ENCODE measurements around the gene GALNT8. TPM values are rescaled to one million over a fixed set of nuclear protein-coding genes. Genes with fewer than 3 reads are reported as not detected.

The GALNT8 gene
- total RNA-seq, 6 experiments from 2014 or later, result not detected

DNA sequence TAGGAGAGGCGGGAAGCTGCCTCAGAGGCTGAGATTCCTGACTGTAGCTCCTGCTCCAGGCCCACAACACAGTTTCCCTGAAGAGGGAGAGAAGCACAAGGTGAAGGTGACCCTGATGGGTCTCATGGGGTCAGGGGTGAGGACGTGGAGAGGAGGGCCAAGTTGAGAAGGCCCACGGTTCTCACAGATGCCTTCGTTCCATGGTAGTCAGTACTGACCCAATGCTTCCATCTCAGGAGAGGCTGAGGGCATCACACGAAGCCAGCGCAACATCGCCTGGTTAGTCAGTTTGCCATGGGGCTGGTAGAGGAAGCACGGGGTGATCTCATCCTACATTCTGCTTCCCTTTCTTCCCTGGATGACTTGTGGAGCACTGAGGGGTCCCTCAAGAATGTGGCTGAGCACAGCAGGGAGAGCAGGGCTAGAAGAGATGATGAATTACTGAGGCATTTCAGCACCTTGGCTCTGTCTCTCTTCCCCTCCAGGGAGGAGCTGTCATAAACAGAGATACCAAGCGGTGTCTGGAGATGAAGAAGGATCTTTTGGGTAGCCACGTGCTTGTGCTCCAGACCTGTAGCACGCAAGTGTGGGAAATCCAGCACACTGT, 51.9 kb downstream of the GALNT8 start:
- no peaks in the 10 kb centered on the region for H3K36me3 Mint-ChIP-seq (ENCODE audit: low read depth)
- H3K9me3 Mint-ChIP-seq, result no peaks in the 10 kb centered on the region
- no peak overlapping the region for H3K27ac Mint-ChIP-seq
- H3K4me3 Mint-ChIP-seq, result no peak overlapping the region
- H3K4me1 Mint-ChIP-seq (ENCODE audit: low read depth), result no peaks in the 10 kb centered on the region
- no peak for DNase-seq
- H3K27me3 Mint-ChIP-seq (ENCODE audit: insufficient read depth), result peaks cover 4% of the 10 kb centered on the region
- TF ChIP-seq, protein P1, sequence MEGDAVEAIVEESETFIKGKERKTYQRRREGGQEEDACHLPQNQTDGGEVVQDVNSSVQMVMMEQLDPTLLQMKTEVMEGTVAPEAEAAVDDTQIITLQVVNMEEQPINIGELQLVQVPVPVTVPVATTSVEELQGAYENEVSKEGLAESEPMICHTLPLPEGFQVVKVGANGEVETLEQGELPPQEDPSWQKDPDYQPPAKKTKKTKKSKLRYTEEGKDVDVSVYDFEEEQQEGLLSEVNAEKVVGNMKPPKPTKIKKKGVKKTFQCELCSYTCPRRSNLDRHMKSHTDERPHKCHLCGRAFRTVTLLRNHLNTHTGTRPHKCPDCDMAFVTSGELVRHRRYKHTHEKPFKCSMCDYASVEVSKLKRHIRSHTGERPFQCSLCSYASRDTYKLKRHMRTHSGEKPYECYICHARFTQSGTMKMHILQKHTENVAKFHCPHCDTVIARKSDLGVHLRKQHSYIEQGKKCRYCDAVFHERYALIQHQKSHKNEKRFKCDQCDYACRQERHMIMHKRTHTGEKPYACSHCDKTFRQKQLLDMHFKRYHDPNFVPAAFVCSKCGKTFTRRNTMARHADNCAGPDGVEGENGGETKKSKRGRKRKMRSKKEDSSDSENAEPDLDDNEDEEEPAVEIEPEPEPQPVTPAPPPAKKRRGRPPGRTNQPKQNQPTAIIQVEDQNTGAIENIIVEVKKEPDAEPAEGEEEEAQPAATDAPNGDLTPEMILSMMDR (IDR thresholded peaks at IDR 0.05), result no peak

DNA sequence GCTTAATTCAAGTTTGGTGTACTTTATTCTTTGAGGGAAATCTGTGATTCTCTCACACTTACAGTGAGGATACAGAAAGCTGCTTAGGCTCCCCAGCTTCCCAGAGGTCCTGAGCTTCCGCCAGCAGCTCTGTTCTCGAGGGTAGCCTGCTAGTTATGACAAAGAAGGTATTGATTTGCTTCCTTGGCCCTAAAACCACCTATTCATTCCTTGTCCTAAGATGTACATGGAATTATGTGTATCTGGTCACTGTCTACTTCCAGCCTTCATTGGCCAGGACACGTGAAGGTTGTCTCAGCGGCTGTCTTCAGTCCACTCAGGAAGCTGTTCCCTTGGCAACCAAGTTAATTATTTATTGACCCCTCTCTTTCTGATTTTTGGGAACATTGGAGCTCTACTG, 55.7 kb downstream of the GALNT8 start:
- Mint-ChIP-seq H3K4me1 (ENCODE audit: low read depth) (no peaks in the 10 kb centered on the region), H3K4me3 (no peak overlapping the region), H3K36me3 (ENCODE audit: low read depth) (no peaks in the 10 kb centered on the region), H3K27ac (no peak overlapping the region), H3K9me3 (no peaks in the 10 kb centered on the region), H3K27me3 (ENCODE audit: insufficient read depth) (peaks cover 7% of the 10 kb centered on the region)
- no peak for DNase-seq
- TF ChIP-seq, protein P1 (IDR thresholded peaks at IDR 0.05), result no peak

DNA sequence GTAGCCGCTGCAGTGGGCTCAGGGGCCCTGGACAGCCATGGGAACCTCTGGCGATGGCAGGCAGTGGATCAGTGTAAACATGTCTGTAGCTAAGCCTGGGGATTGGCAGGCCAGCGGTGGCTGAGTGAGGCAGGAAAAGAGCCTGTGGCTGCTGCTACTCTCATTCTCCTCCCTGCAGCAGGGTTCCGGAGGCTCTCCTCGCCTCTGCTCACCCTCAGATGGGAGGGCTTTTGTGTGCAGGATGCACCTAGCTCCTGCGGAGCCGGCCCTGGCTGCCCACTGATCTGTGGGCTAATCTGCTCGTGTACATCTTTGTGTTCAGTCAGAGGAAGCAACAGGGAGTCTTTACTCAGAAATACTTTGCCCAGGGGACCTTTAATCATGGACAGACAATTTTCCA, 59.5 kb downstream of the GALNT8 start:
- TF ChIP-seq, protein P1 (IDR thresholded peaks at IDR 0.05), result no peak
- H3K36me3 Mint-ChIP-seq (ENCODE audit: low read depth), result 0 out of 2 replicates have a peak, but pooled peaks cover 5% of the 10 kb centered on the region
- no peak overlapping the region for H3K27ac Mint-ChIP-seq
- H3K9me3 Mint-ChIP-seq, result peaks cover 8% of the 10 kb centered on the region; the same call in 1 of the 2 replicates
- DNase-seq, result no peak
- H3K4me1 Mint-ChIP-seq (ENCODE audit: low read depth), result no peaks in the 10 kb centered on the region
- peaks cover 12% of the 10 kb centered on the region for H3K27me3 Mint-ChIP-seq (ENCODE audit: insufficient read depth)
- H3K4me3 Mint-ChIP-seq, result no peak overlapping the region

DNA sequence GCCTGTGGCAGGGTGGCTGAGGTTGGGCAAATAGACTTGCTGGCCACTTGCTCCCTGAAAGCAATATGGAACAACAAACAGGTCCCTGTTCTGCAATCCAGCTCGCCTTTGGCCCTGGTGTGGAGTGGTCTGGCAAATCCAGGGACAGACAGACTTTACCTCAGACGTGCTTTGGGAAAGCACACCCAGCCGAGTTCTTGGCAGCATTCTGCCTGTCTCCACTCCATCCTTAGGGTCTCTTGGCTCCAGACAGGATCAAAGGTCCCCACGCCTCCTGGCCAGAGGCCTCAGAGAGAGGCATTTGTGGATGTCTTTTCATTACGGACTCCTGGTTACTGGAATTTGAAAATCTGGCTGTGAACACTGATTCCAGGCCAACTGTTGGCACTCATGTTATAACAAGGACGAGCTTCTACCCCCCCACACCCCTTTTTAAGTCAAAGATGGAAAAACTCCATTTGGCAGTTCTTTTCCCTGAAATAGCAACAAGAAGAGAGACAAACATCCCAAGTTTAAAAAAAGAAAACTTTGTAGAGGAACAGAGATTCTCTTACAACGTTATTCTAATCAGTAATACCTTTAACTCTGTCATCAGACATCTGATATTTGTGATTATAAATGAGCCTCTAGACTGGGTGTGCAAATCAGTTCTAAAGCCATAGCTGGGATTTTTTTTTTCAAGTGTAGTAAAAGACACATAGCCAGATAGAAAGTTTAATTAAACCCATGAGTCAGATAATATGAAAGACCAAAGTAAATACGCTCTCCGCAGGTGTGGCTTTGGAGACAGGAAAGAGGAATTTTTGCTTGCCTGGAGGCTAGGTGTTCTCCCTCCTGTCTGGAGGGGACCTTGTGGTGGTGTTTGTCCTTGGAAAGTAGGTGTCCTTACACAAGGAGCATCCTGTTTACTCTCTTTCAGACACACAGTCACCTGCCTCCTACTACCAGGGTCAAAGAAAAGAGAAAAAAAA, 60.7 kb downstream of the GALNT8 start:
- TF ChIP-seq, protein P1 (IDR thresholded peaks at IDR 0.05), result no peak
- Mint-ChIP-seq H3K27me3 (ENCODE audit: insufficient read depth) (peaks cover 15% of the 10 kb centered on the region), H3K9me3 (peaks cover 9% of the 10 kb centered on the region; the same call in 1 of the 2 replicates), H3K4me1 (ENCODE audit: low read depth) (no peaks in the 10 kb centered on the region), H3K4me3 (no peak overlapping the region), H3K36me3 (ENCODE audit: low read depth) (0 out of 2 replicates have a peak, but pooled peaks cover 5% of the 10 kb centered on the region), H3K27ac (no peak overlapping the region)
- DNase-seq, result no peak

DNA sequence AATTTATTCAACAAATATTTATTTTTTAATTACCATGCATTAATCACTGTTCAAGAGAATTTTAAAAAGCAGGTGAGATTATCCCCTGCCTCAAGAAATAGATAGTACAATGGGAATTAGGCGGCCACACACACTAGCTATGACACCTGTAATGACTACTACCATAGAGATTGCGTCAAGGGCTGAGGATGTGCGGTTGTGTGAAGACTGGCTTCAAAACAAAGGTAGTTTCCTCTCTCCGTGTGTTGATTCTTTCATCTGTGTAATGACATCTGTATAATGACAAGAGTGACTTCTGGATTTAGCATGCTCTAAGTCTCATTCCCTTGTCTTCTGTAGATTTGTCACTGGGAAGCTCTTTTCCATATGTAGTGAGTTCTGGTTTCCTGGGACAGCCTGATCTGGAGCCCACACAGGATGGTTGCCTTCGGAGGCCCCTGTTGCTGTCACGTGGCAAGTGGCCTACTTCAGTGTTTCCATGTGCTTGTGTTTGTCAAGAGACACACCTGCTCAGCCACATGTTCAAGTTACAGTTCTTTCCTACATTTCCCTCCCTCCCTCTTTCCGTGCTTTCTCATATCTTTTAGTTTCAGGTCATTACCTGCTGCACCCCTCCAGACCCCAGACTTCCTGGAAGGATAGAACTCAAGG, 64.3 kb downstream of the GALNT8 start:
- 0 out of 2 replicates have a peak, but pooled peaks cover 5% of the 10 kb centered on the region for H3K36me3 Mint-ChIP-seq (ENCODE audit: low read depth)
- H3K4me1 Mint-ChIP-seq (ENCODE audit: low read depth), result no peaks in the 10 kb centered on the region
- H3K9me3 Mint-ChIP-seq, result peaks cover 9% of the 10 kb centered on the region; the same call in 1 of the 2 replicates
- H3K4me3 Mint-ChIP-seq, result no peak overlapping the region
- H3K27ac Mint-ChIP-seq, result no peak overlapping the region
- TF ChIP-seq, protein P1 (IDR thresholded peaks at IDR 0.05), result no peak
- H3K27me3 Mint-ChIP-seq (ENCODE audit: insufficient read depth), result peaks cover 24% of the 10 kb centered on the region
- DNase-seq, result no peak

Measured in HFFc6 (cell line).